K562 (cell line): Measurements from ENCODE around the gene SFSWAP. TPM values are rescaled to one million over a fixed set of nuclear protein-coding genes. Genes with fewer than 3 reads are reported as not detected.

ENCODE experiments used
- ATF7 ChIP-seq: fragments of 450-650 bp; IDR thresholded peaks from 2 replicates; pipeline ENCODE4 v1.7.1; 2014; ENCODE audit warnings: mild to moderate bottlenecking, moderate library complexity
- BMI1 ChIP-seq: fragments of 150-350 bp; IDR thresholded peaks from 2 replicates; pipeline ENCODE4 v1.6.1; 2014; ENCODE audit warnings: low read length
- ETS2 ChIP-seq: IDR thresholded peaks from 2 replicates; pipeline ENCODE4 v1.6.1; 2016; ENCODE audit warnings: borderline replicate concordance, missing genetic modification characterization, mild to moderate bottlenecking, moderate library complexity, missing compliant biosample characterization; ENCODE audit not compliant: poor library complexity, severe bottlenecking
- NFATC3 ChIP-seq: fragments of 450-650 bp; IDR thresholded peaks from 2 replicates; pipeline ENCODE4 v1.6.1; 2017; ENCODE audit warnings: mild to moderate bottlenecking
- SIN3A ChIP-seq, 2 experiments: fragments of 150-350 bp in 1 of 2; IDR thresholded peaks; 2 replicates each; pipeline ENCODE4 v1.6.1; 2011 to 2016; ENCODE audit warnings: borderline replicate concordance in 2 of 2, low read depth in 2 of 2, low read length in 2 of 2, mild to moderate bottlenecking in 2 of 2, moderate library complexity in 2 of 2; ENCODE audit not compliant: control insufficient read depth in 1 of 2
- TEAD2 ChIP-seq: fragments of 450-650 bp; IDR thresholded peaks from 2 replicates; pipeline ENCODE4 v1.6.1; 2016; ENCODE audit warnings: missing genetic modification characterization, control low read depth, missing compliant biosample characterization
- ZNF384 ChIP-seq: IDR thresholded peaks from 2 replicates; pipeline ENCODE4 v1.6.1; 2012; ENCODE audit warnings: low read depth, low read length, improper control_type of control experiment
- polyA plus RNA-seq, 8 experiments: library from polyadenylated mRNA; depleted of rRNA in 4 of 8; stranded (reverse) in 5 of 8; unstranded in 3 of 8; fragments of >200 nt; fragmentation: Nextera tagmentation in 2 of 8; fragmentation: Illumina TruSeq in 1 of 8; extraction: Ambion mirVana in 2 of 8; extraction: Trizol in 1 of 8; gene quantifications; 2 replicates each; pipeline versions ENCODE4 v1.2.1 to v1.2.3, GENCODE V29; 2011 to 2014; ENCODE audit warnings: inconsistent platforms in 1 of 8, missing spikeins in 1 of 8
- total RNA-seq, 7 experiments: library from RNA; depleted of rRNA in 6 of 7; stranded (reverse); fragments of >200 nt in 6 of 7; fragmentation: Illumina TruSeq in 2 of 7; extraction: Trizol in 2 of 7; gene quantifications; 2 replicates each; pipeline versions ENCODE4 v1.2.1 to v1.2.3, GENCODE V29; 2011 to 2021; ENCODE audit warnings: low replicate concordance in 1 of 7
- TF ChIP-seq, protein P1 (sequence below): fragments of 450-650 bp; IDR thresholded peaks from 2 replicates; pipeline ENCODE4 v1.6.1; 2018; ENCODE audit not compliant: partially characterized antibody
- TF ChIP-seq, protein P2 (sequence below): fragments of 450-650 bp; IDR thresholded peaks from 2 replicates; pipeline ENCODE4 v1.7.0; 2016; ENCODE audit warnings: borderline replicate concordance
- TF ChIP-seq, protein P3 (sequence below), 2 experiments: fragments of 450-650 bp in 1 of 2; sonication (generic) in 1 of 2; formaldehyde crosslinking in 1 of 2; IDR thresholded peaks; 2 replicates each; pipeline versions ENCODE4 v1.7.1 to v1.9.0; 2016 to 2022; ENCODE audit warnings: inconsistent platforms in 1 of 2, mild to moderate bottlenecking in 1 of 2, missing genetic modification reagents in 1 of 2

Gene SFSWAP
- total and polyA plus RNA-seq, 9 of the 15 experiments (the other 6 are each of a cell fraction or from before 2014, with no cell fraction given) = 2.4 to 60.4 (median 32.6) TPM

DNA sequence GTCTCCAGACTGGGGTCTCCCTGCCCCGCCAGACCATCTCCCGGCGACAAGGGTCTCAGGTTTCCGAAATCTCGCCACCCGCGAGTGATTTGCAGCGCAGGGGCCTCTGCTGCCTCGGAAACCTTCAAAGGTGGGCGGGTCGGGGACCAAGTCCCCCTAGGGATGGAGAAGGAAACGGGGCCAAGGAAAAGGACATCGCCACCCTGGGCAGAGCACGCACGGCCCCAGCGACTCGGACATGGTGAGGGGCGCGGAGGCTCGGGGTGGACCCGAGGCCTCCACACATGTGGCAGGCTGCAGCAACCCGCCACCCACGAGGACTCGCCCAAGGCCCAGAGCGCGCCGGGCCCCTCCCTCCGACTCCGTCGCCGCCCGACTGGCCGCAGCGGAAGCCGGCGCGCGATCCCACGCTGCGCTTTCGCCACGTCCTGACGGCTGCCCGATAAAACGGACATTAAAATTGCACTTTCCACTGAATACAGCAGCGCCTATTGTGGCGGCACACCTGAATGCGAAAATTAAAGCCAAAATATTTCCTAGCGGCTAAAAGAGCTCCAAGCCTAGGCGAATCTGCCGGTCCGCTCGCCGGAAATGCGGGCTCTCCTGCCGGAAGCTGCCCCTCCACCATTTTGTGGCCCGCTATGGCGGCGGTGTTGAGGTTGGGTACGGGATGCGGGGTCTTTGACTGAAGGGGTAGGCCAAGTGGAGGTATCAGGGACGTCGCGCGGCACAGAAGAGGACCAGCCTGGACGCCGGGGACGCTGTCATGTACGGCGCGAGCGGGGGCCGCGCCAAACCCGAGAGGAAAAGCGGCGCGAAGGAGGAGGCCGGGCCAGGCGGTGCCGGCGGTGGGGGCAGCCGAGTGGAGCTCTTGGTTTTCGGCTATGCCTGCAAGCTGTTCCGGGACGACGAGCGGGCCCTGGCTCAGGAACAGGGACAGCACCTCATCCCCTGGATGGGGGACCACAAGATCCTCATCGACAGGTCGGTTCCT lies at the start of gene SFSWAP (continued):
- TF ChIP-seq, protein P1, sequence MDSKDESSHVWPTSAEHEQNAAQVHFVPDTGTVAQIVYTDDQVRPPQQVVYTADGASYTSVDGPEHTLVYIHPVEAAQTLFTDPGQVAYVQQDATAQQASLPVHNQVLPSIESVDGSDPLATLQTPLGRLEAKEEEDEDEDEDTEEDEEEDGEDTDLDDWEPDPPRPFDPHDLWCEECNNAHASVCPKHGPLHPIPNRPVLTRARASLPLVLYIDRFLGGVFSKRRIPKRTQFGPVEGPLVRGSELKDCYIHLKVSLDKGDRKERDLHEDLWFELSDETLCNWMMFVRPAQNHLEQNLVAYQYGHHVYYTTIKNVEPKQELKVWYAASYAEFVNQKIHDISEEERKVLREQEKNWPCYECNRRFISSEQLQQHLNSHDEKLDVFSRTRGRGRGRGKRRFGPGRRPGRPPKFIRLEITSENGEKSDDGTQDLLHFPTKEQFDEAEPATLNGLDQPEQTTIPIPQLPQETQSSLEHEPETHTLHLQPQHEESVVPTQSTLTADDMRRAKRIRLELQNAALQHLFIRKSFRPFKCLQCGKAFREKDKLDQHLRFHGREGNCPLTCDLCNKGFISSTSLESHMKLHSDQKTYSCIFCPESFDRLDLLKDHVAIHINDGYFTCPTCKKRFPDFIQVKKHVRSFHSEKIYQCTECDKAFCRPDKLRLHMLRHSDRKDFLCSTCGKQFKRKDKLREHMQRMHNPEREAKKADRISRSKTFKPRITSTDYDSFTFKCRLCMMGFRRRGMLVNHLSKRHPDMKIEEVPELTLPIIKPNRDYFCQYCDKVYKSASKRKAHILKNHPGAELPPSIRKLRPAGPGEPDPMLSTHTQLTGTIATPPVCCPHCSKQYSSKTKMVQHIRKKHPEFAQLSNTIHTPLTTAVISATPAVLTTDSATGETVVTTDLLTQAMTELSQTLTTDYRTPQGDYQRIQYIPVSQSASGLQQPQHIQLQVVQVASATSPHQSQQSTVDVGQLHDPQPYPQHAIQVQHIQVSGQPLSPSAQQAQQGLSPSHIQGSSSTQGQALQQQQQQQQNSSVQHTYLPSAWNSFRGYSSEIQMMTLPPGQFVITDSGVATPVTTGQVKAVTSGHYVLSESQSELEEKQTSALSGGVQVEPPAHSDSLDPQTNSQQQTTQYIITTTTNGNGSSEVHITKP = no peak
- TF ChIP-seq, protein P2, sequence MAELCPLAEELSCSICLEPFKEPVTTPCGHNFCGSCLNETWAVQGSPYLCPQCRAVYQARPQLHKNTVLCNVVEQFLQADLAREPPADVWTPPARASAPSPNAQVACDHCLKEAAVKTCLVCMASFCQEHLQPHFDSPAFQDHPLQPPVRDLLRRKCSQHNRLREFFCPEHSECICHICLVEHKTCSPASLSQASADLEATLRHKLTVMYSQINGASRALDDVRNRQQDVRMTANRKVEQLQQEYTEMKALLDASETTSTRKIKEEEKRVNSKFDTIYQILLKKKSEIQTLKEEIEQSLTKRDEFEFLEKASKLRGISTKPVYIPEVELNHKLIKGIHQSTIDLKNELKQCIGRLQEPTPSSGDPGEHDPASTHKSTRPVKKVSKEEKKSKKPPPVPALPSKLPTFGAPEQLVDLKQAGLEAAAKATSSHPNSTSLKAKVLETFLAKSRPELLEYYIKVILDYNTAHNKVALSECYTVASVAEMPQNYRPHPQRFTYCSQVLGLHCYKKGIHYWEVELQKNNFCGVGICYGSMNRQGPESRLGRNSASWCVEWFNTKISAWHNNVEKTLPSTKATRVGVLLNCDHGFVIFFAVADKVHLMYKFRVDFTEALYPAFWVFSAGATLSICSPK = no peak
- TF ChIP-seq ATF7 = peak; percentile 67; the same call in 1 of the 2 replicates
- TF ChIP-seq, protein P3, sequence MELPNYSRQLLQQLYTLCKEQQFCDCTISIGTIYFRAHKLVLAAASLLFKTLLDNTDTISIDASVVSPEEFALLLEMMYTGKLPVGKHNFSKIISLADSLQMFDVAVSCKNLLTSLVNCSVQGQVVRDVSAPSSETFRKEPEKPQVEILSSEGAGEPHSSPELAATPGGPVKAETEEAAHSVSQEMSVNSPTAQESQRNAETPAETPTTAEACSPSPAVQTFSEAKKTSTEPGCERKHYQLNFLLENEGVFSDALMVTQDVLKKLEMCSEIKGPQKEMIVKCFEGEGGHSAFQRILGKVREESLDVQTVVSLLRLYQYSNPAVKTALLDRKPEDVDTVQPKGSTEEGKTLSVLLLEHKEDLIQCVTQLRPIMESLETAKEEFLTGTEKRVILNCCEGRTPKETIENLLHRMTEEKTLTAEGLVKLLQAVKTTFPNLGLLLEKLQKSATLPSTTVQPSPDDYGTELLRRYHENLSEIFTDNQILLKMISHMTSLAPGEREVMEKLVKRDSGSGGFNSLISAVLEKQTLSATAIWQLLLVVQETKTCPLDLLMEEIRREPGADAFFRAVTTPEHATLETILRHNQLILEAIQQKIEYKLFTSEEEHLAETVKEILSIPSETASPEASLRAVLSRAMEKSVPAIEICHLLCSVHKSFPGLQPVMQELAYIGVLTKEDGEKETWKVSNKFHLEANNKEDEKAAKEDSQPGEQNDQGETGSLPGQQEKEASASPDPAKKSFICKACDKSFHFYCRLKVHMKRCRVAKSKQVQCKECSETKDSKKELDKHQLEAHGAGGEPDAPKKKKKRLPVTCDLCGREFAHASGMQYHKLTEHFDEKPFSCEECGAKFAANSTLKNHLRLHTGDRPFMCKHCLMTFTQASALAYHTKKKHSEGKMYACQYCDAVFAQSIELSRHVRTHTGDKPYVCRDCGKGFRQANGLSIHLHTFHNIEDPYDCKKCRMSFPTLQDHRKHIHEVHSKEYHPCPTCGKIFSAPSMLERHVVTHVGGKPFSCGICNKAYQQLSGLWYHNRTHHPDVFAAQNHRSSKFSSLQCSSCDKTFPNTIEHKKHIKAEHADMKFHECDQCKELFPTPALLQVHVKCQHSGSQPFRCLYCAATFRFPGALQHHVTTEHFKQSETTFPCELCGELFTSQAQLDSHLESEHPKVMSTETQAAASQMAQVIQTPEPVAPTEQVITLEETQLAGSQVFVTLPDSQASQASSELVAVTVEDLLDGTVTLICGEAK (IDR thresholded peaks at IDR 0.05) = peak; percentile 100
- TF ChIP-seq, protein P3 (CRISPR knock-in tag; IDR thresholded peaks at IDR 0.05) = no peak
- no peak for TF ChIP-seq BMI1
- TF ChIP-seq ZNF384 = no peak
- TF ChIP-seq ETS2 (tag) = no peak
- TF ChIP-seq SIN3A (IDR thresholded peaks at IDR 0.05; ENCODE audit: borderline replicate concordance in 2 of 2, control insufficient read depth in 1 of 2, low read depth in 2 of 2, low read length in 2 of 2) = peak; percentile 73 to 75; a peak in 2 of 4 replicates
- no peak for TF ChIP-seq TEAD2 (tag)
- TF ChIP-seq NFATC3 = no peak
